K562 (cell line): ENCODE results near the gene UBXN2A. TPM values are rescaled to one million over a fixed set of nuclear protein-coding genes. Genes with fewer than 3 reads are reported as not detected.

ENCODE experiments used
- BMI1 ChIP-seq: fragments of 150-350 bp; IDR thresholded peaks from 2 replicates; pipeline ENCODE4 v1.6.1; 2014; ENCODE audit warnings: low read length
- BRD4 ChIP-seq: fragments of 200-600 bp; sonication (generic); IDR thresholded peaks from 2 replicates; pipeline ENCODE4 v1.6.1; 2017; ENCODE audit warnings: inconsistent platforms
- GTF2E2 ChIP-seq: fragments of 200-800 bp; sonication (Bioruptor generic); IDR thresholded peaks from 2 replicates; pipeline ENCODE4 v1.6.1; 2016; ENCODE audit warnings: missing genetic modification characterization, missing compliant biosample characterization
- JUN ChIP-seq, 2 experiments: sonication (generic) in 1 of 2; formaldehyde crosslinking in 1 of 2; IDR thresholded peaks; 2 replicates each; pipeline versions ENCODE4 v1.6.1 to v1.8.0; 2012 to 2022; ENCODE audit warnings: borderline replicate concordance in 2 of 2, mild to moderate bottlenecking in 2 of 2, improper control_type of control experiment in 1 of 2, low read depth in 1 of 2, low read length in 1 of 2, missing genetic modification reagents in 1 of 2
- MXI1 ChIP-seq: IDR thresholded peaks from 2 replicates; pipeline ENCODE4 v1.6.1; 2011; ENCODE audit warnings: low read depth, mild to moderate bottlenecking, improper control_type of control experiment, low read length
- NFIX ChIP-seq: fragments of 250-450 bp; sonication (Bioruptor Pico); IDR thresholded peaks from 2 replicates; pipeline ENCODE4 v1.4.0; 2020; ENCODE audit warnings: low read depth, mild to moderate bottlenecking, moderate library complexity
- SAP30 ChIP-seq: fragments of 200-600 bp; sonication (generic); IDR thresholded peaks from 2 replicates; pipeline ENCODE4 v1.6.1; 2012; ENCODE audit warnings: borderline replicate concordance, low read depth, mild to moderate bottlenecking, moderate library complexity, low read length, control low read depth, inconsistent platforms; ENCODE audit not compliant: insufficient read depth, poor library complexity, severe bottlenecking
- SIN3A ChIP-seq, 2 experiments: fragments of 150-350 bp in 1 of 2; IDR thresholded peaks; 2 replicates each; pipeline ENCODE4 v1.6.1; 2011 to 2016; ENCODE audit warnings: borderline replicate concordance in 2 of 2, low read depth in 2 of 2, low read length in 2 of 2, mild to moderate bottlenecking in 2 of 2, moderate library complexity in 2 of 2; ENCODE audit not compliant: control insufficient read depth in 1 of 2
- SMARCE1 ChIP-seq: fragments of 450-650 bp; IDR thresholded peaks from 2 replicates; pipeline ENCODE4 v1.7.1; 2016; ENCODE audit warnings: mild to moderate bottlenecking
- SRSF7 ChIP-seq: fragments of 200-400 bp; formaldehyde crosslinking; optimal IDR thresholded peaks from 2 replicates; pipeline ENCODE3; 2017; ENCODE audit warnings: mild to moderate bottlenecking, low read depth, low read length
- TEAD4 ChIP-seq, 2 experiments: sonication (generic) in 1 of 2; formaldehyde crosslinking in 1 of 2; IDR thresholded peaks; 2 replicates each; pipeline versions ENCODE4 v1.6.1 to v1.8.0; 2012 to 2022; ENCODE audit warnings: borderline replicate concordance in 1 of 2, inconsistent platforms in 1 of 2, low read length in 1 of 2, mild to moderate bottlenecking in 1 of 2, missing genetic modification reagents in 1 of 2
- ZC3H4 ChIP-seq: sonication (generic); formaldehyde crosslinking; IDR thresholded peaks from 2 replicates; pipeline ENCODE4 v1.9.0; 2021; ENCODE audit warnings: missing genetic modification reagents, borderline replicate concordance
- ZFP1 ChIP-seq: fragments of 450-650 bp; formaldehyde crosslinking; IDR thresholded peaks from 2 replicates; pipeline ENCODE4 v1.4.0; 2020; ENCODE audit warnings: mild to moderate bottlenecking, mixed read lengths
- ZKSCAN1 ChIP-seq: fragments of 150-350 bp; IDR thresholded peaks from 2 replicates; pipeline ENCODE4 v1.6.1; 2016; ENCODE audit warnings: low read depth, low read length
- ZNF143 ChIP-seq: sonication (generic); formaldehyde crosslinking; IDR thresholded peaks from 2 replicates; pipeline ENCODE4 v1.9.0; 2022; ENCODE audit warnings: mild to moderate bottlenecking, missing genetic modification reagents
- polyA plus RNA-seq, 8 experiments: library from polyadenylated mRNA; depleted of rRNA in 4 of 8; stranded (reverse) in 5 of 8; unstranded in 3 of 8; fragments of >200 nt; fragmentation: Nextera tagmentation in 2 of 8; fragmentation: Illumina TruSeq in 1 of 8; extraction: Ambion mirVana in 2 of 8; extraction: Trizol in 1 of 8; gene quantifications; 2 replicates each; pipeline versions ENCODE4 v1.2.1 to v1.2.3, GENCODE V29; 2011 to 2014; ENCODE audit warnings: inconsistent platforms in 1 of 8, missing spikeins in 1 of 8
- total RNA-seq, 7 experiments: library from RNA; depleted of rRNA in 6 of 7; stranded (reverse); fragments of >200 nt in 6 of 7; fragmentation: Illumina TruSeq in 2 of 7; extraction: Trizol in 2 of 7; gene quantifications; 2 replicates each; pipeline versions ENCODE4 v1.2.1 to v1.2.3, GENCODE V29; 2011 to 2021; ENCODE audit warnings: low replicate concordance in 1 of 7
- TF ChIP-seq, protein P1 (sequence below): fragments of 250-450 bp; sonication (Bioruptor Pico); IDR thresholded peaks from 2 replicates; pipeline ENCODE4 v1.4.0; 2020; ENCODE audit warnings: mild to moderate bottlenecking, moderate library complexity
- TF ChIP-seq, protein P2 (sequence below): sonication (generic); formaldehyde crosslinking; IDR thresholded peaks from 2 replicates; pipeline ENCODE4 v1.8.1; 2022; ENCODE audit warnings: missing genetic modification reagents

UBXN2A gene
- total and polyA plus RNA-seq, 9 of the 15 experiments (the other 6 are each of a cell fraction or from before 2014, with no cell fraction given) = 3.4 to 25.6 (median 16.0) TPM

DNA sequence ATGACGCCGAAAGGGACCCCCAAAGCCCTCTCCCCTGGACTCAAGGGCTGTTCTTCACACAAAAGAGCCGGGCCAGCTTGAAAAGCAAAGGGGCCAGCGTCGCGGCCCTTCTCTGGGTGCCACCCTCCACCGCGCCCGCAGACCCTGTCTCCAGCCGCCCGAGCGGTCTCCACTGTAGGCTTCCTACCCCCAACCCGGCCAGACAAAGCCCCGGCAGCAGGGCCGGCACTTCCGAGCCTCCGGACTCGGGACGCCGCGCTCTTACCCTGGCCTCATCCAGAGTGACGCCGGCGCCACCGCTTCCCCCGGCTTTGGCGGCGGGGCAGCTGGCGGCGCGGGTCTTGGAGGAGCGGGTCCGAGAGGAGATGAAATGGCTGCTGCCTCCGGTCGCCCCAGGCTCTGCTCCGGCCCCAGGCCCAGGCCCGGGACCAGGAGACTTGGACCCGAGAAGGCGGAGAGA lies 13.9 kb upstream of the UBXN2A start (continued):
- TF ChIP-seq MXI1 (no peak), ZKSCAN1 (no peak), SIN3A (IDR thresholded peaks at IDR 0.05; ENCODE audit: borderline replicate concordance in 2 of 2, control insufficient read depth in 1 of 2, low read depth in 2 of 2, low read length in 2 of 2) (0 out of 4 replicates have a peak, but pooled peaks of 1 of the 2 experiments have one; percentile 5), BMI1 (no peak), BRD4 (0 out of 2 replicates have a peak, but pooled peaks have one; percentile 9), NFIX (CRISPR knock-in tag) (no peak), TEAD4 (IDR thresholded peaks at IDR 0.05; ENCODE audit: low read length) (no peak), TEAD4 (CRISPR knock-in tag; IDR thresholded peaks at IDR 0.05; ENCODE audit: borderline replicate concordance) (no peak), SRSF7 (no peak), GTF2E2 (no peak), ZNF143 (CRISPR knock-in tag) (no peak), ZC3H4 (CRISPR knock-in tag) (no peak; the same call in 1 of the 2 replicates), SMARCE1 (0 out of 2 replicates have a peak, but pooled peaks have one; percentile 6), JUN (IDR thresholded peaks at IDR 0.05; ENCODE audit: borderline replicate concordance, low read depth, low read length) (no peak), JUN (CRISPR knock-in tag; IDR thresholded peaks at IDR 0.05; ENCODE audit: borderline replicate concordance) (0 out of 2 replicates have a peak, but pooled peaks have one; percentile 58), ZFP1 (CRISPR knock-in tag) (no peak), SAP30 (peak; percentile 27)
- TF ChIP-seq, protein P1, sequence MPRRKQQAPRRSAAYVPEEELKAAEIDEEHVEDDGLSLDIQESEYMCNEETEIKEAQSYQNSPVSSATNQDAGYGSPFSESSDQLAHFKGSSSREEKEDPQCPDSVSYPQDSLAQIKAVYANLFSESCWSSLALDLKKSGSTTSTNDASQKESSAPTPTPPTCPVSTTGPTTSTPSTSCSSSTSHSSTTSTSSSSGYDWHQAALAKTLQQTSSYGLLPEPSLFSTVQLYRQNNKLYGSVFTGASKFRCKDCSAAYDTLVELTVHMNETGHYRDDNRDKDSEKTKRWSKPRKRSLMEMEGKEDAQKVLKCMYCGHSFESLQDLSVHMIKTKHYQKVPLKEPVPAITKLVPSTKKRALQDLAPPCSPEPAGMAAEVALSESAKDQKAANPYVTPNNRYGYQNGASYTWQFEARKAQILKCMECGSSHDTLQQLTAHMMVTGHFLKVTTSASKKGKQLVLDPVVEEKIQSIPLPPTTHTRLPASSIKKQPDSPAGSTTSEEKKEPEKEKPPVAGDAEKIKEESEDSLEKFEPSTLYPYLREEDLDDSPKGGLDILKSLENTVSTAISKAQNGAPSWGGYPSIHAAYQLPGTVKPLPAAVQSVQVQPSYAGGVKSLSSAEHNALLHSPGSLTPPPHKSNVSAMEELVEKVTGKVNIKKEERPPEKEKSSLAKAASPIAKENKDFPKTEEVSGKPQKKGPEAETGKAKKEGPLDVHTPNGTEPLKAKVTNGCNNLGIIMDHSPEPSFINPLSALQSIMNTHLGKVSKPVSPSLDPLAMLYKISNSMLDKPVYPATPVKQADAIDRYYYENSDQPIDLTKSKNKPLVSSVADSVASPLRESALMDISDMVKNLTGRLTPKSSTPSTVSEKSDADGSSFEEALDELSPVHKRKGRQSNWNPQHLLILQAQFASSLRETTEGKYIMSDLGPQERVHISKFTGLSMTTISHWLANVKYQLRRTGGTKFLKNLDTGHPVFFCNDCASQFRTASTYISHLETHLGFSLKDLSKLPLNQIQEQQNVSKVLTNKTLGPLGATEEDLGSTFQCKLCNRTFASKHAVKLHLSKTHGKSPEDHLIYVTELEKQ (CRISPR knock-in tag) = no peak
- TF ChIP-seq, protein P2, sequence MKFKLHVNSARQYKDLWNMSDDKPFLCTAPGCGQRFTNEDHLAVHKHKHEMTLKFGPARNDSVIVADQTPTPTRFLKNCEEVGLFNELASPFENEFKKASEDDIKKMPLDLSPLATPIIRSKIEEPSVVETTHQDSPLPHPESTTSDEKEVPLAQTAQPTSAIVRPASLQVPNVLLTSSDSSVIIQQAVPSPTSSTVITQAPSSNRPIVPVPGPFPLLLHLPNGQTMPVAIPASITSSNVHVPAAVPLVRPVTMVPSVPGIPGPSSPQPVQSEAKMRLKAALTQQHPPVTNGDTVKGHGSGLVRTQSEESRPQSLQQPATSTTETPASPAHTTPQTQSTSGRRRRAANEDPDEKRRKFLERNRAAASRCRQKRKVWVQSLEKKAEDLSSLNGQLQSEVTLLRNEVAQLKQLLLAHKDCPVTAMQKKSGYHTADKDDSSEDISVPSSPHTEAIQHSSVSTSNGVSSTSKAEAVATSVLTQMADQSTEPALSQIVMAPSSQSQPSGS (CRISPR knock-in tag) = no peak
